Activated T-helper 2 cell treated with anti-CD3 and anti-CD28 coated beads, Interferon-gamma antibody, Interleukin-2, Interleukin-4, amounts not matched to agents 10 μg/mL and 5 μg/mL and 100 μg/mL, durations not matched to agents 14 hours and 24 hours and 36 hours (primary cell): ENCODE measurements around the gene TXNDC5. TPM values are rescaled to one million over a fixed set of nuclear protein-coding genes. Genes with fewer than 3 reads are reported as not detected.

Source experiments
- DNase-seq: peaks from one replicate; pipeline ENCODE4 v3.0.0; 2021; ENCODE audit warnings: low spot score
- H3K27ac Mint-ChIP-seq: one replicate; pipeline ENCODE4 v1.8.0; 2021; ENCODE audit warnings: mixed read lengths
- H3K27me3 Mint-ChIP-seq: one replicate; pipeline ENCODE4 v1.8.0; 2021; ENCODE audit warnings: low read depth, mixed read lengths
- H3K36me3 Mint-ChIP-seq: one replicate; pipeline ENCODE4 v1.8.0; 2021; ENCODE audit warnings: low read depth, mixed read lengths
- H3K4me1 Mint-ChIP-seq: one replicate; pipeline ENCODE4 v1.8.0; 2021; ENCODE audit warnings: low read depth, mixed read lengths
- H3K4me3 Mint-ChIP-seq: one replicate; pipeline ENCODE4 v1.8.0; 2021; ENCODE audit warnings: low read depth, mild to moderate bottlenecking, moderate library complexity, mixed read lengths
- H3K9me3 Mint-ChIP-seq: one replicate; pipeline ENCODE4 v1.8.0; 2021; ENCODE audit warnings: mixed read lengths
- intact Hi-C: fragments of 100-400 bp; cut with micrococcal nuclease; formaldehyde crosslinking; loops from one replicate; pipeline ENCODE4 v1.15.1; 2023
- total RNA-seq: library from RNA; stranded (reverse); gene quantifications from 2 replicates; pipeline ENCODE4 v1.2.3, GENCODE V29; 2022

TXNDC5 gene
- total RNA-seq, result 113 and 117 TPM in 2 replicates

GRCh38 chr6:7910654-7911344, at the start of gene TXNDC5:
Gene TXNDC5 (minus strand): TSS chr6:7910788. CDS start chr6:7910776, 12 bp downstream.
- Mint-ChIP-seq H3K4me3 (peak within 1 kb of the TSS; percentile 90), H3K27me3 (peaks cover 1% of the 10 kb centered on the region), H3K9me3 (no peaks in the 10 kb centered on the region), H3K4me1 (peaks cover 12% of the 10 kb centered on the region), H3K36me3 (peaks cover 9% of the 10 kb centered on the region), H3K27ac (peak within 1 kb of the TSS; percentile 75)
- intact Hi-C loops, result loop anchor here (1.0 to 10.0 kb wide), 5 partner anchors 97 to 524 kb away; partner anchors contain the start of genes BLOC1S5, EEF1E1 and SLC35B3
- peak; percentile 61 for DNase-seq

GRCh38 chr6:7960141-7960540, 49.6 kb upstream of the TXNDC5 start:
- Mint-ChIP-seq H3K27ac (no peak overlapping the region), H3K27me3 (peaks cover 2% of the 10 kb centered on the region), H3K36me3 (no peaks in the 10 kb centered on the region), H3K4me3 (no peak overlapping the region), H3K9me3 (peaks cover 1% of the 10 kb centered on the region), H3K4me1 (peaks cover 3% of the 10 kb centered on the region)
- no peak for DNase-seq
- intact Hi-C loops, result no loop called here

DNA sequence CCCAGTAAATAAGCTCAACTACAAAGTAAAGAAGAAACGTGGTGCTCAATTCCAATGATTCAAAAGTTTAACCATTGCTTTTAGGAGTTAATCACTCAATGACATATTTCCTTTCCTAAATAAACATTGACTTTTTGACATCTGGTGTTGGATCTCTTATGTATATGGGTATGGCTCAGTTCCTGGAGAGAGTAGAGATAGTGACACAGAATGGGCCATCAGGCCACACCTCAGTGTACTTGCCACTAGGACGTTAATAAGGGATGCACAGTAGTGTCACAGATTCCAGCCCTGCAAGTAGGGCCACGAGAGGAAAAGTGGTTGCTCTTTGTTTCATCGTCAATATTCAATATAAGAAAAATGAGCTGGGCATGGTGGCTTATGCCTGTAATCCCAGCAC, 48.9 kb upstream of the TXNDC5 start:
- H3K4me3 Mint-ChIP-seq, result no peak overlapping the region
- peaks cover 1% of the 10 kb centered on the region for H3K27me3 Mint-ChIP-seq
- H3K4me1 Mint-ChIP-seq, result peaks cover 3% of the 10 kb centered on the region
- no peak for DNase-seq
- intact Hi-C loops, result no loop called here
- no peak overlapping the region for H3K27ac Mint-ChIP-seq
- no peaks in the 10 kb centered on the region for H3K36me3 Mint-ChIP-seq
- H3K9me3 Mint-ChIP-seq, result no peaks in the 10 kb centered on the region

DNA sequence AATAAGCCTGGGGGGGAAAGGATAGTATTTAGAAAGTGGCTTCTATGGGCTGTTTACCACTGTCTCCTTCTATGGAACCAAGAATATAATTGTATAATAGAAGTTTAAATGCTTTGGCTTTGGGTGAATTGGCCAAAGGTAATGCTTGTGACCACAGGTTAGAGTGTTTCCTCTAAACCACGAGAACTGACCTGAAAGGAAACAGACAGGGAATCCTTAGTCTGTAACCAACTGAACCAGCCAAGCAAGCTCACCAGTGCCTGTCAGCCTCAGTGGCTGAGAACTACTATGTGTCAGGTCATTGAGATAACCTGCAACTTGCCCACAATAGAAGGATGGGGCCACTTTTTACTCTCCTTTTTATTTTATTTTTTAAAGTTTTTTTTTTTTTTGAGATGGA, 47.9 kb upstream of the TXNDC5 start:
- Mint-ChIP-seq H3K27ac (no peak overlapping the region), H3K4me3 (no peak overlapping the region), H3K9me3 (no peaks in the 10 kb centered on the region), H3K27me3 (peaks cover 1% of the 10 kb centered on the region), H3K36me3 (no peaks in the 10 kb centered on the region), H3K4me1 (peaks cover 3% of the 10 kb centered on the region)
- intact Hi-C loops, result no loop called here
- no peak for DNase-seq

- H3K27me3 Mint-ChIP-seq, result no peaks in the 10 kb centered on the region
- DNase-seq, result no peak
- no peaks in the 10 kb centered on the region for H3K4me1 Mint-ChIP-seq
- no peak overlapping the region for H3K27ac Mint-ChIP-seq
- intact Hi-C loops, result no loop called here
- no peaks in the 10 kb centered on the region for H3K36me3 Mint-ChIP-seq
- H3K9me3 Mint-ChIP-seq, result no peaks in the 10 kb centered on the region
- no peak overlapping the region for H3K4me3 Mint-ChIP-seq
Measured at GRCh38 chr6:7956257-7956656, 45.7 kb upstream of the TXNDC5 start.

DNA sequence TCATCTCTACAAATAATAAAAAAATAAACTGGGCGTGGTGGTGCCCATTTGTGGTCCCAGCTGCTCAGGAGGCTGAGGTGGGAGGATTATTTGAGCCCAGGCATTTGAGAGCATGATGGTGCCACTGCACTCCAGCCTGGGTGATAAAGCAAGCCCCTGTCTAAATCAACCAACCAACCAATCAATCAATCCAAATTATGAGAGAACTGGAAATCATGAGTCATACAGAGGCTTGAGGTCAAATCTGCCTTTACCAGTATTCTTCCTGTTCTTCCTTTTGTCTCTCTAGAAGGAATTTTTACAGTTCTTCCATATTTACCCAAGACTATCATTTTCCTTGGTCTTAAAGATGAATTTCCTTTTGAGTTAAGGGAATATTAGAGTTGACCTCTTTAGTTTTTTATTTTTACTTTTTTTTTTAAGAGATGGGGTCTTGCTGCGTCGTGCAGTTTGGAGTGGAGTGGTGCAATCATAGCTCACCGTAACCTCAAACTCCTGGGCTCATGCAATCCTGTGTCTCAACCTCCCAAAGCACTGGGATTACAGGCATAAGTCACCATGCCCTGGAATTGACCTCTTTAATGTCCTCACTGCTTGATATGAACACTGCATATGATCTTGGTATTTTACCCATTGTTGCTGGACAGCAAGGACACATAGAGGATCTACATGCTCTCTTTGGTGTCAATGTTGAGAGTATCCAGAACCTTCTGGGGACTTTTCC, 44.1 kb upstream of the TXNDC5 start:
- no peaks in the 10 kb centered on the region for H3K9me3 Mint-ChIP-seq
- H3K4me3 Mint-ChIP-seq, result no peak overlapping the region
- H3K36me3 Mint-ChIP-seq, result no peaks in the 10 kb centered on the region
- H3K27ac Mint-ChIP-seq, result no peak overlapping the region
- H3K27me3 Mint-ChIP-seq, result no peaks in the 10 kb centered on the region
- intact Hi-C loops, result no loop called here
- DNase-seq, result no peak
- no peaks in the 10 kb centered on the region for H3K4me1 Mint-ChIP-seq

- no peak for DNase-seq
- no peaks in the 10 kb centered on the region for H3K27me3 Mint-ChIP-seq
- H3K4me1 Mint-ChIP-seq, result no peaks in the 10 kb centered on the region
- no peaks in the 10 kb centered on the region for H3K36me3 Mint-ChIP-seq
- intact Hi-C loops, result no loop called here
- no peaks in the 10 kb centered on the region for H3K9me3 Mint-ChIP-seq
- no peak overlapping the region for H3K4me3 Mint-ChIP-seq
- H3K27ac Mint-ChIP-seq, result no peak overlapping the region
Measured at GRCh38 chr6:7953753-7954152, 43.2 kb upstream of the TXNDC5 start.

GRCh38 chr6:7939864-7940228, 29.3 kb upstream of the TXNDC5 start:
- Mint-ChIP-seq H3K36me3 (no peaks in the 10 kb centered on the region), H3K9me3 (no peaks in the 10 kb centered on the region), H3K4me1 (no peaks in the 10 kb centered on the region), H3K27me3 (no peaks in the 10 kb centered on the region), H3K27ac (no peak overlapping the region), H3K4me3 (no peak overlapping the region)
- intact Hi-C loops, result no loop called here
- DNase-seq, result no peak

DNA sequence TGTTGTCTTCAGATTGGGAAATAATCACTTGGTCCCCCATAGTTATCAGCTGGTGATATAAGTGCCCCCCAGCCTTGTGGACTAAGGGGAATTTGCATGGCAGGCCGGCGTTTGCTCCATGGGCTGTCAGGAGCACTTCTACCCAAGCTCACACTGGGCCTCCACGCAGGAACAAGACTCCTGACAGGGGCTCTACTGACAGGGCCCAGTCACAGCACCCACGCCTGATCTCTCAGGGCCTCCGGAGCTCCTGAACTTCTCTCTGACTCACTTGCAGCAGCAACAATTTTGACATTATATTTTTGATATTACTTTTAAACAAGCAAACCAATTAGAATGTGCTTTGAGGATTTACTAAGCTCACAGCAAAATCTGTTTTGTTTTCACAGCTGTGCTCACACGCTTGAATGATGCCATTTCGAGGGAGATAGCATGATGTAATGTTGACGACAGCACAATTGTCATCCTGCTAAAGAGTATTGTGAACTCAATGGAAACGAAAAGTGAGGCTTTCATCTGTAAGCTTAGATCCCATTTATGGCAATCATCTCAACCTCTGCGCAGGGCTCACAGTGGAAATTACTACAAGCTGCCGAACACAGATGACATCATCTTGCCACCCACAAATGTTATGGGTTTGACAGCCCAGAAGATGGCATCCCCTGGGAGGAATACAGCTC, 28.7 kb upstream of the TXNDC5 start:
- no peaks in the 10 kb centered on the region for H3K9me3 Mint-ChIP-seq
- H3K4me3 Mint-ChIP-seq, result no peak overlapping the region
- no peaks in the 10 kb centered on the region for H3K36me3 Mint-ChIP-seq
- no peak for DNase-seq
- H3K4me1 Mint-ChIP-seq, result no peaks in the 10 kb centered on the region
- H3K27me3 Mint-ChIP-seq, result no peaks in the 10 kb centered on the region
- intact Hi-C loops, result no loop called here
- no peak overlapping the region for H3K27ac Mint-ChIP-seq

GRCh38 chr6:7938562-7939183, 28.1 kb upstream of the TXNDC5 start:
- H3K27ac Mint-ChIP-seq, result no peak overlapping the region
- H3K9me3 Mint-ChIP-seq, result no peaks in the 10 kb centered on the region
- intact Hi-C loops, result no loop called here
- no peaks in the 10 kb centered on the region for H3K4me1 Mint-ChIP-seq
- DNase-seq, result no peak
- peaks cover 2% of the 10 kb centered on the region for H3K27me3 Mint-ChIP-seq
- H3K4me3 Mint-ChIP-seq, result no peak overlapping the region
- no peaks in the 10 kb centered on the region for H3K36me3 Mint-ChIP-seq

- no peak overlapping the region for H3K27ac Mint-ChIP-seq
- H3K4me1 Mint-ChIP-seq, result no peaks in the 10 kb centered on the region
- peaks cover 9% of the 10 kb centered on the region for H3K27me3 Mint-ChIP-seq
- no peak overlapping the region for H3K4me3 Mint-ChIP-seq
- no peaks in the 10 kb centered on the region for H3K9me3 Mint-ChIP-seq
- no peaks in the 10 kb centered on the region for H3K36me3 Mint-ChIP-seq
- DNase-seq, result no peak
- intact Hi-C loops, result no loop called here
Measured at GRCh38 chr6:7933794-7934193, 23.2 kb upstream of the TXNDC5 start.

- H3K36me3 Mint-ChIP-seq, result no peaks in the 10 kb centered on the region
- no peak for DNase-seq
- no peak overlapping the region for H3K27ac Mint-ChIP-seq
- intact Hi-C loops, result no loop called here
- peaks cover 18% of the 10 kb centered on the region for H3K27me3 Mint-ChIP-seq
- no peaks in the 10 kb centered on the region for H3K9me3 Mint-ChIP-seq
- H3K4me3 Mint-ChIP-seq, result no peak overlapping the region
- no peaks in the 10 kb centered on the region for H3K4me1 Mint-ChIP-seq
Measured at GRCh38 chr6:7932625-7933024, 22.0 kb upstream of the TXNDC5 start.

DNA sequence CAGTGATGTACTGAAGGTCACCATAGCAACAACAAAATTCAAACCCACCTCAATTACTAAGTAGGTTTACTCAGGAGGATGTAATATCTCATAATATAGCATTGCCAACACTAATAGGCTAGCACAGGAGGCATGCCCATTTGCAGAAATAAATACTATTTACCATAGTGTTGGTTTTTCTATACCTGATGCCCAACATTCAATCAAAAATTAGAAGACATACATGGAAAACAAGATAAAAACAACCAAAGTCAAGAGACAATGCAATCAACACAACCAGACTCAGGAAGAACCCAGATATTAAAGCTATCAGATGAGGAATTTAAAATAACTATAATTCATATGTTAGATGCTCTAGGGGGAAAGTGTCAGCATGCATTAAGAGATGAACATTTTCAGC, 14.3 kb upstream of the TXNDC5 start:
- peaks cover 9% of the 10 kb centered on the region for H3K9me3 Mint-ChIP-seq
- H3K4me3 Mint-ChIP-seq, result no peak overlapping the region
- intact Hi-C loops, result no loop called here
- no peaks in the 10 kb centered on the region for H3K4me1 Mint-ChIP-seq
- H3K27me3 Mint-ChIP-seq, result peaks cover 16% of the 10 kb centered on the region
- no peak overlapping the region for H3K27ac Mint-ChIP-seq
- no peak for DNase-seq
- no peaks in the 10 kb centered on the region for H3K36me3 Mint-ChIP-seq
